GM08714 (cell line): ENCODE data around the gene CEACAM3.
"Not testable (repeated sequence)": the region's sequence is repeated elsewhere in the genome, so short reads cannot be mapped to it uniquely, and the experiment has no call there.

ENCODE experiments used
- H3K4me3 ChIP-seq: fragments of 200-500 bp; sonication (Bioruptor generic); 2 replicates; pipeline ENCODE4 v1.5.1; 2014; ENCODE audit warnings: mild to moderate bottlenecking, low read length, inconsistent platforms
- ZNF274 ChIP-seq: IDR thresholded peaks from 2 replicates; pipeline ENCODE4 v1.6.1; 2012; ENCODE audit warnings: mild to moderate bottlenecking, low read depth, low read length

CEACAM3 gene

DNA sequence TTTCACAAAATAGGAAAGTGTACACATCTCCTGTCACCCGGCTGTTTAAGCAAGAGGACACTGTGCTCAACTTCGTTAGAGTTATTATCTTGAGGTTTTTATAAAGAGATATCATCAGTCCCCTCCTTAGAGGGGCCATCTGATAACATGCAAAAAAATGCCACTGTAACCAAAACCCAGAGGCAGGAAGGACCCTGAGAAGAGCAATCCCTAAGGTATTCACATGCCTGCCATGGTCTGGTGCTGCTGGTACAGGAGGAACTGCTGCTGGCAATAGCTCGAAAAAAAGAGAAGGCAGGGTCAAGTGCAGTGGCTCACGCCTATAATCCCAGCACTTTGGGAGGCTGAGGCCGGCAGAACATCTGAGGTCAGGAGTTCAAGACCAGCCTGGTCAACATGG is 12.8 kb upstream of the CEACAM3 start:
- TF ChIP-seq ZNF274: no peak
- H3K4me3 ChIP-seq: no peak overlapping the region

DNA sequence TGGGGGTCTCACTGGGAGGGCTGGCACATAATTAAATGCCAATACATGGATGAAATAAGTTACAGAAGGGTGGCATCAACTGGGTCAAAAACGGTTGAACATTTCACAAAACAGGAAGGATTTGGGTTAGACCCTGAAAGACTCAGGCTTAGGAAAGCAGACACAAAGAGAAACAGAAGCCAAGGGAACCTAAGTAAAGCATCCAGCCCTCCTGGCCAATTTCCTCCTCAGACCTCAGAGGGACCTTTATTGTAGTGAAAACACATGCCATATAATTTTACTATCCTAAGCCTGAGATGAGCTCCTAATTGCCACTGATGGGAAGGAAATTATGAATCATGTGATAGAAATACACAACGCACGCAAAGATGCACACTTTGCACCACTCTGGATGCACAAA is 12.1 kb upstream of the CEACAM3 start:
- TF ChIP-seq ZNF274: no peak
- H3K4me3 ChIP-seq: no peak overlapping the region

DNA sequence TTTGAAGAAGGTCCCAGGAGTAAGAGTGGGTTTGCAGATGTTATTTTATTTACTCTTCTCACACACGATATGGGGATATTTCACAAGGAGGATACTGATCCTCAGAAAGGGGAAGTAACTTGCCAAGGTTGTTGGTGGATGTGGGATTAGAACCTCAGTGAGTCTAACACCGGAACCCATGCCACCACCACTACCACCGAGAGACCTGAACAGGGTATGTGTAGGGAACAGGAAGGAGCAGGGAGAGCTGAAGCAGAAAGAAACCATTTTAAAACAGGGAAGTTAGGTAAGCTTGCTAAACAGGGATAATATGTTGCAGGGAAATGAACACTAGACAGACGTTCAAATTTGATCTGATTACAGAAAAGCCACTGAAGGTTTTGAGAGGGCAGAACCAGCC is 11.6 kb upstream of the CEACAM3 start:
- no peak overlapping the region; the same call in 1 of the 2 replicates for H3K4me3 ChIP-seq
- TF ChIP-seq ZNF274: no peak

DNA sequence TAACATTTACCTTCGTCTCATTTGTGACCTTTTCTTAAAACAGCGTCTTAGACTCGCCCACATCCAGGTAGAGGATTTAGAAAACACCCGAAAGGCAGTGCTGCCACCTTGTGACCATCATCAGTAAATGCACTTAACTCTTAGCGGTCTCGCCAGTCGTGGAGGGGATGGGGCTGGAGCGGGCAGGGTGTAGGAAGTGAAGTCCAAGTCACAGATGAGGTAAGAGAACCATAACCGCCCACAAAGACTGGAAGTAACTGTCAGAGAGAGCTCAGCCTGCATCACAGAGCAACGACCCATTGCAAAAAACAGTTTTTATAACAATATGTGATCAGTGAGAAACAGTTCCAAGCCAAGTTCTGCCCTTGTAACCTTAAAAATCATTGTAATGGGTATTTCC is 10.7 kb upstream of the CEACAM3 start:
- no peak overlapping the region for H3K4me3 ChIP-seq
- no peak for TF ChIP-seq ZNF274

DNA sequence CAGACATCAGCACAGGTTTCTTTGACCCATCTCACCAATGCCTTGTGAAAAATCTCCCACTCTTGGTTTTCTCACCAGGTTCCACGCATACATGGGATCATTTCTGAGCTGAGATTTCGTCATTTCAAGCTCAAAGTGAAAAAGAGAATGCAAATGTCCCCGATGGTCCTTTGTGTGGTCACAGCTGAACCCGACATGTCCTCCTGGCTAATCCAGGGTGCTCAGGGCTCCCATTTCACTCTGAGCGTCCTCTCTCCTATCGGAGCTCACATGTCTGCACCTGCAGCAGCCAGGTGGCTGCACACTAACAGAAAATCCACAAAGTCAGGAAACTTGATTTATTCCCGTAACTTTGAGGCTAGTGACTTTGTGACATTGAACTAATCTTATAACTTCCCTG is 9.3 kb upstream of the CEACAM3 start:
- no peak overlapping the region for H3K4me3 ChIP-seq
- TF ChIP-seq ZNF274: no peak

DNA sequence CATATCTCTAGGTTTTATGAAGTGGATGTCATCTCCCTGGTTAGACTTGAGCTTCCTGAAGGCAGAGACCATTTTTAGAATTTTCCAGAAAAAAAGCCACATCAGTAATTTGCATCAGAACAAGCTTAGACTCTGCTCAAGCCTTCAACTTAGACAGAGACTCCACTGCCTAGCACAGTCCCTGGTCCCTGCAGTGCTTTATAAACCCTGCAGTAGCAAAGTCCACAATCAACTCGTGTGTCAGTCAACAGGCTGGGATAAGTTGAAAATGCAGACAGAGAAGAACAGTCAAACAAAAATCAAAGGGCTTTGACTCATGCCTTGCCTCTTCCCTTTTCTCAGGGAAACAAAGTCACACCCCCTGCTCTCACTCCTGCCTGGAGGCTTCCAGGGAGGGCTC is 7.9 kb upstream of the CEACAM3 start:
- H3K4me3 ChIP-seq: not testable (repeated sequence)

DNA sequence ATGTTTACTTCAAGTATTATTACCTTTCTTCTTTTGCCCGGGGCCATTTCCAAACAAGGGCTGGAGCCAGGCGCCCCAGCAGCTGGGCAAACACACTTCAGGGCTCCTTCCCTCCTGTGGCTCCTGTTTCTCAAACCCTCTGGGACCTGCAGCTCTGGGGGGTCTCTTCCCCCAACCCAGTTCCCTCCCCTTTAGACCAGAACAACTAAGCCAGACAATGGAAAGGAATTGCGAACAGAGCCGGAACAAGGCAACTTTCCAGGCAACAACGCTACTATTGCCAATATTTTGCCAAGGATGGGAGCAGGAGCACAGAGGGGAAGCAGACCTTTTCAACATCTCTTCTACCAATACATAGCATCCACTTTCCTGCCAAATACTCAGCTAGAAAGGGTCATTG is 7.3 kb upstream of the CEACAM3 start:
- H3K4me3 ChIP-seq: not testable (repeated sequence)

DNA sequence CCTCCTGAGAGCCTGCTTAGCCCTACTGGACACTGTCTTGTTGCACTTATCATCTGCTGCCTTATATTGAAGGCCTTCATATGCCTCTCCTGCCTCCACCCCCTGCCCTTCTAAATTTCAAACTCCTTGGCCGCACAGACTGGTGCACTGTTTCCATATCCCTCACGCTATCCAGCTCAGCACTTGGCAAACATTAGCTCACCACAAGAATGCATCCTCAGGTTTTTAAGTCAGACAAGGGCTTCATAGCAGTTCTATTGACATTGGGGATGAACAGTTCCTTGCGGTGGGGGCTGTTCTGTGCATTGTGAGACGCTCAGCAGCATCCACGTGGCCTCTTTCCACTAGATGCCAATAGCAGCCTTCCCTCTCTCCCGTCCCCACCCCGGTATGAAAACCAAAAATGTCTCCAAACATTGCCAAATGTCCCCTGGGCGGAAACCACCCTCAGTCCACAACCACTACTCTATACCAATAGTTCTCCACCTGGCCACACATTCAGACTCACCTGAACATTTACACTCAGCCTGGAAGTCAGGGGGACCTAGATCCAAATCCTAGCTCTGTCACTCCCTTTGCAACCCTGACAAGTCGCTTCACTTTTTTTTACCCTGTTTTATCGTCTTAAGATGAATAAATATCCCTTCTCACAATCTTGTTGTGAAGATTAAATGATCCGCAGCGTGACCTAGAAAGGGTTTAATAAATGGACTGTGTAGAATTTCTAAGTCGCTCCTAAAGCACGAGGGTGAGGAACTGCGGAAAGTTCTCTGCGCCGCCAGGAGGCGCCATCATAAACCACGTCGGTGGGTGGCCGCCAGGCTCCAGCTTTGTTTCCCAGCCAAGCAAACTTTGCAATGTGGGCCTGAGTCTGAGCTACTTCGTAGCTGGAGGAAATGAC is 3.6 kb upstream of the CEACAM3 start:
- TF ChIP-seq ZNF274: no peak
- no peak overlapping the region for H3K4me3 ChIP-seq

DNA sequence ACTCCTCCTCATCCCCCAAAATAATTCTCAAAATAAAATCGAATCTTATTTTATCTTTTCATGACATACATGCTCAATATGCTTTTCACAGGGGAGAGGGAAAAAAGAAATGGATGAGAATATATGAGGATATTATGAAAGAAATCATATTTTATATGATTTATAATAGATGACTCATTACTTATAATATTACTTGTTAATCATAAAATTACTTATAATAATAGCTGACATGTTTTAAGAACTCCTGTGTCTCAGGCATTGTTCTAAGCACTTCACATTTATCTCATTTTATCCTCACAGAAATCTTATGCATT is 3.0 kb upstream of the CEACAM3 start:
- H3K4me3 ChIP-seq: no peak overlapping the region
- no peak for TF ChIP-seq ZNF274

DNA sequence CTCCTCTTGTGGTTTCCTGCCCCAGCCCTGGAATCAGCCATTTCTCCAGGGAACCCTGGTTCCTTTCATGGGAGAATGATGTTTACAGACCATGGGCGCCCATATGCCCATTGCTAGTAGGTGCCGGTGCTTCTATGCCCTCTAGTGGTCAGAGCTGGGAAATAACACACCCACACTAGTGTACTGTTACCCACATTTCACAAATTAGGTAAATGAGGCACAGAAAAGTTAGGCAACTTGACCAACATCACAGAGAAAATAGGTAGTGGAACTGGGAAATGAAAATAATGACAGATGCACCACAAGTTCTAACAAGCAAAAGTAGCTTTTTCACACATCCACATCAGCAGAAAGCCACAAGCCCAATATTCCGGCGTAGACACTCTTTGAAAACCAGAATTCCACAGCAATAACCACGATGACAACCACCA is 1.3 kb upstream of the CEACAM3 start:
- TF ChIP-seq ZNF274: no peak
- H3K4me3 ChIP-seq: no peak overlapping the region

DNA sequence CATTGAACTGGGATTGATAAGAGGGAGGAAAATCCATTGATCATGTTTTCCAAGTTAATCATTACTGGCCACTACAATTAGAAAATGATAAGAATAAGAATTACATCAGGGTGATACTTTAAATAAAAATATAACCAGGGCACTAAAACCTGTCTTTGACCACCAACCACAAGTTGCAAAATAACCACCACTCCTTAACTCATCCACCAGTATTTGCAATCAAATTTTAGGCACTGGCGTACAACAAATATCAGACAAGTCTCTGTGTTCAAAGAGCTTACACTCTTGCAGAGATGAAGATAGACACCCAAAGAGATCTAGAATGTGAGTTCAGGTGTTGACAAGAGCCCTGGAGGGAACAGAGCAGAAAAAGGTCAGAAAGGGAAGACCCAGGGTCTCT is 514 bp downstream of the CEACAM3 start:
- no peak overlapping the region for H3K4me3 ChIP-seq
- no peak for TF ChIP-seq ZNF274

DNA sequence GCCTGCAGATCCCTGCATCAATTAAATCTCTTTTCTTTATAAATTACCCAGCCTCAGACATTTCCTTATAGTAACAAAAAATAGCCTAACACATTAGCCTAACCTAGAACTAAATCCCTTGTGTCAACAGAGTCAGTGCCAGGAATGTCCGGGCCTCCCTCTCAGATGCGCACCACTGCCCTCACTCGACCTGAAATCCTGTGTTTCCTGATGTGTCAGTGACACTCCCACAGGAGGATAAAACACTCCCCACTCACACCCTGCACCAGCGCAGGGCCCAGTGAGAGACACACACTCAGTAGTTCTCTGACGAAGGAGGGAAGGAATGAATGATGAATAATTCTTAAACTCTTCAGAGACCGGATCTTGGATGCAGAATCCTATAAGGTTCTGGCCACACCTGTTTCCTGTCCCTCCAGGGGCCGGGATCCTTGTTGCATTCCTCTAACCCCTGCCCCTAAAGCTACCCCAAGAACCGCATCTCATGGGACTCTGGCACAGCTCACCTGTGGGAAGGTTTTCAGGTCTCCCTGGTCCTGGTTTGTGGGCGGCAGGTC is 3.1 kb downstream of the CEACAM3 start:
- no peak overlapping the region for H3K4me3 ChIP-seq
- TF ChIP-seq ZNF274: no peak

DNA sequence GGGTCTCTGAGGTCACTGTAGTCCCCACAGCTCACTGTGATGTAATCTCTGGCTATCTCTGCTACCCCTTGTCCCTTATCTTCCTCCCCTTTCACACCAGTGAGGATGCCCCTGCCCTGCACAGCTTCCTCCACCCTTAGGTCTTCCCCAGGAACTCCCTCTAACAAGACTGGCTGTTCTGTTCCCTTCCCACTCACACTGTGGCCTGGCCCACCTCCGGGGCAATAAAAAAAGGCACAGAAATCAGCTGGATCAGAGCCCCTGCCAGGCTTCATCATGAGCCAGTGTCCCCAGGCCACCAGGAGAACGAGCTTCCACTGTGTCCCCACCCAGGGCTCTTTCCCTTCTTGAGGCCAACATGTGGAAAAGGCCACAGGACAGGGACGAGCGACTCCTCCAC is 4.6 kb downstream of the CEACAM3 start:
- no peak for TF ChIP-seq ZNF274
- H3K4me3 ChIP-seq: no peak overlapping the region

DNA sequence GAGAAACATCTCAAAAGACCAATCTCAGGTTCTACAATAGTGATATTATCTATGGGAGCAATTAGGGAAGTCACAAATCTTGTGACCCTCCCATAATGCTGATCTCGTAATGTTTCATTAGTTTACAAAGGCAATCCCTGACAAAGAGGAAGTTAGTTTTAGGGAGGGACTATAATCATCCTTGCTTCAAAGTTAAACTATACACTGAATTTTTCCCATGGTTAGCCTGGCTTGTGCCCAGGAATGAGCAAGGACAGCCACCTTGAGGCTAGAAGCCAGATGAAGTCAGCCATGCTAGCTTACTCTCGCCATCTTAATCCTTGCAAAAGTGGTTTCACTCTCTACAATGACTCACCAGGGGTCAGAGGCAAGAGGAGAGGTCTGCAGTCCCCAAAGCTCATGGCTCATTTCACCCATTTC is 5.4 kb downstream of the CEACAM3 start:
- H3K4me3 ChIP-seq: no peak overlapping the region
- TF ChIP-seq ZNF274: no peak

DNA sequence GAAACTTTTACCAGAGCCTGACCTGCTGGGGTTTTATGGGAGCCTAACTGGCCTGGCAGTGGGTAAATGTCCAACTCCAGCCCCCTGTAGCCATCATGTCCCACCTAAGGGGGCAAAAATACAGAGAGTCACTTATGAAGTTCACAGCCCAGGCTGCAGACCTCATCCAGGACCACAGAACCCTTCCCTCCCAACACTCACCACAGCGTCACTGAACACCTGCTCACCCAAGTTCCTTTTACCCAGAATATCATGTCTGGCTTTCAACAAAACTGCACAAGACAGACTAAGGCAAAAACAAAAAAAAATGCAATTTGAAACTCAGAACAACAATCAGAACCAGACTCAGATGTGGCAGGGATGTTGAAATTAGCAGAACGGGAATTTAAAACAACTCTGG is 6.4 kb downstream of the CEACAM3 start:
- no peak for TF ChIP-seq ZNF274
- H3K4me3 ChIP-seq: no peak overlapping the region

DNA sequence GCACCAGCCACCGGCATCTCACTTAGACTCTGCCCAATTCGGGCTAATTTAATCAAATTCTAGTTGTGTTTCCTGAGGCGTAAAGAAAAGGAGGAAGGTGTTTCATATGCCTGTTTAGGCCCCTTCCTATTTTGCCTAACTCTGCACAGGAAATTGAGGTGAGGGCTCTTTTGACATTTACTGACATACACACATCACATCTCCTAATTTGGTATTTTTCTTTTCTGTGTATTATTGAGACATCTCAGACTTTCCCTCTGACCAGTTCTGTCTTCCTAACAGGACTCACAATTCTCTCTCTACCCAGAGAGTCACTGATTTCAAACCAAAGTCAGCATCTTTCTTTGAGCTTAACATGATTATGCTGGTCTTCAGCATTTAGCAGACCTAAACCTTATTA is 7.9 kb downstream of the CEACAM3 start:
- no peak overlapping the region for H3K4me3 ChIP-seq
- TF ChIP-seq ZNF274: no peak
